GM20000 (cell line): ENCODE results near the gene FAM168A.

Experiments used
- DNase-seq: peaks from one replicate; pipeline ENCODE4 v3.0.0; 2012; ENCODE audit warnings: low spot score
- TF ChIP-seq, protein P1 (sequence below): IDR thresholded peaks from 2 replicates; pipeline ENCODE4 v1.5.1; 2012; ENCODE audit warnings: mild to moderate bottlenecking, control low read depth; ENCODE audit errors: extremely low read depth, missing control alignments

Gene FAM168A

GRCh38 chr11:73566422-73566821 is 31.5 kb downstream of the FAM168A start:
- DNase-seq, result no peak
- TF ChIP-seq, protein P1, sequence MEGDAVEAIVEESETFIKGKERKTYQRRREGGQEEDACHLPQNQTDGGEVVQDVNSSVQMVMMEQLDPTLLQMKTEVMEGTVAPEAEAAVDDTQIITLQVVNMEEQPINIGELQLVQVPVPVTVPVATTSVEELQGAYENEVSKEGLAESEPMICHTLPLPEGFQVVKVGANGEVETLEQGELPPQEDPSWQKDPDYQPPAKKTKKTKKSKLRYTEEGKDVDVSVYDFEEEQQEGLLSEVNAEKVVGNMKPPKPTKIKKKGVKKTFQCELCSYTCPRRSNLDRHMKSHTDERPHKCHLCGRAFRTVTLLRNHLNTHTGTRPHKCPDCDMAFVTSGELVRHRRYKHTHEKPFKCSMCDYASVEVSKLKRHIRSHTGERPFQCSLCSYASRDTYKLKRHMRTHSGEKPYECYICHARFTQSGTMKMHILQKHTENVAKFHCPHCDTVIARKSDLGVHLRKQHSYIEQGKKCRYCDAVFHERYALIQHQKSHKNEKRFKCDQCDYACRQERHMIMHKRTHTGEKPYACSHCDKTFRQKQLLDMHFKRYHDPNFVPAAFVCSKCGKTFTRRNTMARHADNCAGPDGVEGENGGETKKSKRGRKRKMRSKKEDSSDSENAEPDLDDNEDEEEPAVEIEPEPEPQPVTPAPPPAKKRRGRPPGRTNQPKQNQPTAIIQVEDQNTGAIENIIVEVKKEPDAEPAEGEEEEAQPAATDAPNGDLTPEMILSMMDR, result no peak

DNA sequence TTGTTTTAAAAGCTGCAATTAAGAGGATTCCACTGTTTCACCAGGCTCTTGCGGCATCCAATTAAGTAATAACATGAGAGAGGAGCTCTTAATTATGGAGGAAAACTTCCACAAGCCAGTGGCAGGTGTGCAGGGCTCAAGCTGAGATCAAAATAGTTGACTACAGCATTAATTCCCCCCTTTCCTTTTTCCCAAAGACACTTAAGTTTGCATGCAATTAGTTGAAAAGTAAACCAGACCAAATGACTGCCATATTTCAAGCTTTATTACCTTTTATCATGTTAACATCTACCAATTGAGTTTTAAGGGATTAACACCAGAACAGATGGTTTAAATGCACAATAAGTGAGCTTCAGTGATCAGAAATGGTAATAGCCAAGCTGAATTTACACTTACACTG is 32.1 kb downstream of the FAM168A start:
- TF ChIP-seq, protein P1, result no peak
- DNase-seq, result no peak

DNA sequence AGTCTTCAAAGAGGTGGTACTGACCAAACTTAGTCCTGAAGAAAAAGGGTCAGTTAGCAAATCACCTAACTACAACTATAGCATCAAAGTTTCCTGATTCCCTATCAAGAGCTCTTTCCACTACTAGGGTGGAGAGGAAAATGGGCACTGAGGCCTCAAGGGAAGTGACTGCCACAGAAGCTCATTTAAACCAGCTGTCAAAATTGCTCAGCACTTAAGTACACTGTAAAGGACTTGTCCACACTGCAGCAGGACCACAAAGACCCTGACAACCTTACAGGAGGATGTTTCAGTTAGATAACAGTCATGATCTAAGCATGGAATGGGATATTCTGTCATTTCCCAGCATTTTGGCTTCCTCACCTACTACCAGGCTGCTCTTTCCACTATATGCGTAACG is 33.0 kb downstream of the FAM168A start:
- TF ChIP-seq, protein P1, result no peak
- no peak for DNase-seq

GRCh38 chr11:73563539-73564200 is 34.2 kb downstream of the FAM168A start:
- no peak for DNase-seq
- TF ChIP-seq, protein P1, result no peak

DNA sequence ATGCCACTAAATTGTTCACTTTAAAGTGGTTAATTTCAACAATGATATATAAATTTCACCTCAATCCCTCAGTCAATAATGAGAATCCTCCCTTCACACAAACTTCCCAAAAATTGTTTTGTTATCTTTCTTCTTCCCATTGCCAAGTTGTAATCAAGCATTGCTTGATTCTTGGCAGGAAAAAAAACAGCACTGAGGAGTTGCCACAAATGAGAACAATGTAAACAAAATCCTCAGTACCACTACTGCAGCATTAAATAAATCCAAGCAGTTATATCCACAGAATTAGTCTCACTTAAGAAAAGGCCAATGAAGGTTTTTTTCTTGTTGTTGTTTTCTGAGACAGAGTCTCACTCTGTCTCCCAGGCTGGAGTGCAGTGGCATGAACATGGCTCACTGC is 38.2 kb downstream of the FAM168A start:
- DNase-seq, result no peak
- TF ChIP-seq, protein P1, result no peak

DNA sequence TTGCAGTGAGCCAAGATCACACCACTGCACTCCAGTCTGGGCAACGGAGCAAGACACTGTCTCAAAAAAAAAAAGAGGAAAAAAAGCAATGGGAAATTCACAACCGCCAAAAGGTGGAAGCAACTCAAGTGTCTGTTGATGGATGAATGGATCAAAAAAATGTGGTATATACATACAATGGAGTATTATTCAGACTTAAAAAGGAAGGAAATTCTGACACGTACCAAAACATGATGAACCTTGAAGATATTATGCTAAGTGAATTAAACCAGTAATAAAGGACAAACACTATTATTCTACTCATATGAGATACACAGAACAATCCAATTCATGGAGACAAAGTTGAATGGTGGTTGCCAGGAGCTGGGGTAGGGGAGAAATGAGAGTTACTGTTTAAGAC is 40.9 kb downstream of the FAM168A start:
- DNase-seq, result no peak
- TF ChIP-seq, protein P1, result no peak

DNA sequence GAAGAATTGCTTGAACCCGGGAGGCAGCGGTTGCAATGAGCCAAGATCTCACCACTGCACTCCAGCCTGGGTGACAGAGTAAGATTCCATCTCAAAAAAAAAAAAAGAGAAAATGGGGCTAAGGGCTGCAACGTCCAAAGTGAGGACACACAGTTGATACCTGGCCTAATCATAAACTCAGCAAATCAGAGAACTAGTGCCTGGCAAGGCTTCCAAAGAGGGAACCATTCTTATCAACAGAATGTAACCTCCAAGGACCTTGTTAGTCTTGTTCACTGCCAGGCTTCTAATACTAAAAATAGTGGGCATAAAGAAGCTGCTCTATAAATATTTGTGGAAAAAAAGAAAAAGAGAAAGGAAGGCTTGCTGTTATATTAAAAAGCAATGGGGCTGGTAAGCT is 42.3 kb downstream of the FAM168A start:
- no peak for DNase-seq
- TF ChIP-seq, protein P1, result no peak
